ENCODE measurements around the gene IQGAP3. TPM values are rescaled to one million over a fixed set of nuclear protein-coding genes. Genes with fewer than 3 reads are reported as not detected.

IQGAP3 gene
- polyA plus RNA-seq, 1 of the 3 experiments (the other 2 are of a cell fraction): 15.6 TPM

DNA sequence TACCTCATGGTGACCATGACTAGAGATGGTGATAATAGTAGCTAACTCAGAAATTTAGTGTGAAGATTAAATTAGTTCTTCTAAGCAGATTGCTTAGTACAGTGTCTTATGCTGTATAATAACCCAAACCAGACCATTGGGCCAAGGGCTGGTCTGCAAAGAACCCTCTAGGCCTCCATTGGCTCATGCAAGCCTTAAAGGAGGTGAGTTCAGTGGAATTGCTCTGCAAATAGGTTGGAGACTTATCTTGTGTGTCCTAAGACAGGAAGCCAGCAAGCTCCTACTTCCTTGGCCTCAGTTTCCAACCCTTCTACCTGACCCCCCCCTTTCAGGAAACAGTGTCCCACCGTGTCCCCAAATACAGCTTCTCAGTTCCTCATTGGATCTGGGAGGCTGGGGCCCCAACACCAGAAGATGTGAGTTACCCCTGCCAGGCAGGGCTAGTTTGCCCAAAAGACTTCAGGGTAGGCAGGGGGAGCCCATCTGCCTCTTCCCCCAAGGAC, 69.9 kb downstream of the IQGAP3 start:
- CTCF ChIA-PET: interaction anchor here (0.6 to 7.3 kb wide), 10 partner anchors 14 to 157 kb away, joined by 3 to 47 read pairs (median 5); no protein-coding TSS in a partner anchor
- Histone ChIP-seq H3K27me3 (ENCODE audit: insufficient read depth) (no peaks in the 10 kb centered on the region), H2AFZ (ENCODE audit: low read depth) (no peak overlapping the region), H4K20me1 (ENCODE audit: insufficient read depth) (peaks cover 23% of the 10 kb centered on the region), H3K4me3 (ENCODE audit: low read depth in 2 of 2, low read length in 1 of 2) (no peak overlapping the region), H3K4me2 (peak overlapping the region; percentile 94), H3K9me2 (no peaks in the 10 kb centered on the region), H3K27ac (ENCODE audit: low read depth in 2 of 2, low read length in 1 of 2) (peak overlapping the region; percentile 98 to 100), H3F3A (replicated peaks; ENCODE audit: insufficient read depth) (peaks cover 32% of the 10 kb centered on the region), H3K9ac (peak overlapping the region; percentile 77), H3K4me1 (ENCODE audit: control insufficient read depth in 1 of 2, insufficient read depth in 2 of 2, low read depth in 1 of 2, low read length in 1 of 2) (peaks cover 45 to 62% of the 10 kb centered on the region in 2 experiments), H3K36me3 (replicated peaks in 1 of 2; ENCODE audit: control insufficient read depth in 1 of 2, insufficient read depth in 2 of 2, low read length in 1 of 2) (no peaks in the 10 kb centered on the region), H3K79me2 (ENCODE audit: insufficient read depth) (peaks cover 39% of the 10 kb centered on the region), H3K9me3 (no peaks in the 10 kb centered on the region)
- POLR2A ChIA-PET: interaction anchor here (1.2 kb wide), 1 partner anchor 45 kb away, joined by 3 read pairs; no protein-coding TSS in a partner anchor
- DNase-seq: no peak
- TF ChIP-seq TEAD4 (IDR thresholded peaks at IDR 0.05; ENCODE audit: borderline replicate concordance, insufficient read depth) (no peak), PBX3 (IDR thresholded peaks at IDR 0.05) (no peak), ELF1 (IDR thresholded peaks at IDR 0.05) (no peak), NFIC (IDR thresholded peaks at IDR 0.05; ENCODE audit: borderline replicate concordance) (no peak), ZBTB33 (IDR thresholded peaks at IDR 0.05; ENCODE audit: borderline replicate concordance, low read depth) (no peak), MAX (IDR thresholded peaks at IDR 0.05; ENCODE audit: low read depth) (no peak), GABPA (IDR thresholded peaks at IDR 0.05; ENCODE audit: low read depth) (no peak), RCOR1 (IDR thresholded peaks at IDR 0.05; ENCODE audit: low read length) (no peak), TAF1 (IDR thresholded peaks at IDR 0.05; ENCODE audit: borderline replicate concordance, low read depth, low read length) (no peak), NRF1 (IDR thresholded peaks at IDR 0.05; ENCODE audit: low read depth, low read length) (no peak)
- TF ChIP-seq, protein P1, sequence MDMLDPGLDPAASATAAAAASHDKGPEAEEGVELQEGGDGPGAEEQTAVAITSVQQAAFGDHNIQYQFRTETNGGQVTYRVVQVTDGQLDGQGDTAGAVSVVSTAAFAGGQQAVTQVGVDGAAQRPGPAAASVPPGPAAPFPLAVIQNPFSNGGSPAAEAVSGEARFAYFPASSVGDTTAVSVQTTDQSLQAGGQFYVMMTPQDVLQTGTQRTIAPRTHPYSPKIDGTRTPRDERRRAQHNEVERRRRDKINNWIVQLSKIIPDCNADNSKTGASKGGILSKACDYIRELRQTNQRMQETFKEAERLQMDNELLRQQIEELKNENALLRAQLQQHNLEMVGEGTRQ (IDR thresholded peaks at IDR 0.05; ENCODE audit: borderline replicate concordance, low read depth, low read length): no peak
- 70% methylated on average over 1 of the region's 1 CpG for WGBS (ENCODE audit: low lambda C conversion rate)
